HepG2 (cell line): ENCODE data around the gene FCRL5.

Source experiments
- DPF2 ChIP-seq: sonication (generic); formaldehyde crosslinking; IDR thresholded peaks from 2 replicates; pipeline ENCODE4 v1.4.0; 2020; ENCODE audit warnings: mild to moderate bottlenecking, low read depth, missing genetic modification reagents, borderline replicate concordance
- EZH2 ChIP-seq: conservative IDR thresholded peaks from 2 replicates; pipeline ENCODE4 v1.6.1; 2012; ENCODE audit warnings: mild to moderate bottlenecking, low read depth, low read length, moderate library complexity
- POLR2A ChIP-seq, 2 experiments: IDR thresholded peaks; 2 replicates each; pipeline ENCODE4 v1.6.1; 2011; ENCODE audit warnings: low read depth in 2 of 2, low read length in 2 of 2, mild to moderate bottlenecking in 1 of 2, moderate library complexity in 1 of 2; ENCODE audit not compliant: insufficient read depth in 1 of 2
- SMAD3 ChIP-seq: sonication (generic); formaldehyde crosslinking; IDR thresholded peaks from 2 replicates; pipeline ENCODE4 v1.4.0; 2020; ENCODE audit warnings: missing genetic modification reagents
- TF ChIP-seq, protein P1 (sequence below), 2 experiments: fragments of 450-650 bp in 1 of 2; sonication (generic) in 1 of 2; formaldehyde crosslinking; IDR thresholded peaks; 2 replicates each; pipeline versions ENCODE4 v1.5.0 to v1.8.0; 2020 to 2022; ENCODE audit warnings: mild to moderate bottlenecking in 1 of 2, missing genetic modification reagents in 1 of 2
- TF ChIP-seq, protein P2 (sequence below), 2 experiments: IDR thresholded peaks; 2 replicates each; pipeline ENCODE4 v1.6.1; 2011 to 2012; ENCODE audit warnings: low read length in 2 of 2, borderline replicate concordance in 1 of 2, low read depth in 1 of 2, mild to moderate bottlenecking in 1 of 2, moderate library complexity in 1 of 2
- TF ChIP-seq, protein P3 (sequence below): sonication (generic); formaldehyde crosslinking; IDR thresholded peaks from 2 replicates; pipeline ENCODE4 v1.4.0; 2020; ENCODE audit warnings: missing genetic modification reagents, borderline replicate concordance

DNA sequence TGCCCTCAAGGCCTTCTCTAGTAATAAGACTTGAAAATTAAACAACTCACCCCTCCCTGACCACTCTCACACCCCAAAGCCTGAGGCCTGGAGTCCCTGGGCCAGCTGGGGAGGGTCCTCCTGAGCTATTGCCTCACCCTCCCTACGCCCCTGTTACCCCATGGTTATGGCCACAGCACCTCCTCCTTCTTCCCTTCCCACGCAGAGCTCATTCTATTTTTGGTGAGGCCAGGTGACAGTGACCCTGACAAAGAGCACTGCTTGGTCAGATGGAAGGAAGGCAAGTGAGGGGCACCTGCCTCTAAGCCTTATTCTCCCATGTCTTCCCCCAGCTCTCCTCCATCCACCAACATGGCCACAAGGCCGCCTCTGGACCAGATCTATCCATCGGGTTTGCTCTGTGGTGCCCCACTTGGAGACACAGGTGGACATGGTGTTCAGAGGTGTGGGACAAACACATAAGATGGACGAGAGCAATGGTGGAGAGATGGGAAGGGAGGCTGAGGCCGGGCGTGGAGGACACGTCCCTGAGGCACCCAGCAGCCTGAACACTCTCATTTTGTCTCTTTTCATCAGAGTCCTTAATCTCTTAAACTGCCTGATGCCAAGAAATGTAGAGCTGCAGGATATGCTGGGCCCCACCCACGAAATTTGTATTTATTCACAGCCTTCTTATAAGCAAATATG is 42.6 kb downstream of the FCRL5 start:
- TF ChIP-seq, protein P1, sequence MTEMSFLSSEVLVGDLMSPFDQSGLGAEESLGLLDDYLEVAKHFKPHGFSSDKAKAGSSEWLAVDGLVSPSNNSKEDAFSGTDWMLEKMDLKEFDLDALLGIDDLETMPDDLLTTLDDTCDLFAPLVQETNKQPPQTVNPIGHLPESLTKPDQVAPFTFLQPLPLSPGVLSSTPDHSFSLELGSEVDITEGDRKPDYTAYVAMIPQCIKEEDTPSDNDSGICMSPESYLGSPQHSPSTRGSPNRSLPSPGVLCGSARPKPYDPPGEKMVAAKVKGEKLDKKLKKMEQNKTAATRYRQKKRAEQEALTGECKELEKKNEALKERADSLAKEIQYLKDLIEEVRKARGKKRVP (CRISPR knock-in tag; IDR thresholded peaks at IDR 0.05): no peak
- TF ChIP-seq EZH2 (no peak), SMAD3 (CRISPR knock-in tag) (no peak), POLR2A (IDR thresholded peaks at IDR 0.05; ENCODE audit: insufficient read depth in 1 of 2, low read depth in 2 of 2, low read length in 2 of 2) (no peak), DPF2 (no peak)
- TF ChIP-seq, protein P2, sequence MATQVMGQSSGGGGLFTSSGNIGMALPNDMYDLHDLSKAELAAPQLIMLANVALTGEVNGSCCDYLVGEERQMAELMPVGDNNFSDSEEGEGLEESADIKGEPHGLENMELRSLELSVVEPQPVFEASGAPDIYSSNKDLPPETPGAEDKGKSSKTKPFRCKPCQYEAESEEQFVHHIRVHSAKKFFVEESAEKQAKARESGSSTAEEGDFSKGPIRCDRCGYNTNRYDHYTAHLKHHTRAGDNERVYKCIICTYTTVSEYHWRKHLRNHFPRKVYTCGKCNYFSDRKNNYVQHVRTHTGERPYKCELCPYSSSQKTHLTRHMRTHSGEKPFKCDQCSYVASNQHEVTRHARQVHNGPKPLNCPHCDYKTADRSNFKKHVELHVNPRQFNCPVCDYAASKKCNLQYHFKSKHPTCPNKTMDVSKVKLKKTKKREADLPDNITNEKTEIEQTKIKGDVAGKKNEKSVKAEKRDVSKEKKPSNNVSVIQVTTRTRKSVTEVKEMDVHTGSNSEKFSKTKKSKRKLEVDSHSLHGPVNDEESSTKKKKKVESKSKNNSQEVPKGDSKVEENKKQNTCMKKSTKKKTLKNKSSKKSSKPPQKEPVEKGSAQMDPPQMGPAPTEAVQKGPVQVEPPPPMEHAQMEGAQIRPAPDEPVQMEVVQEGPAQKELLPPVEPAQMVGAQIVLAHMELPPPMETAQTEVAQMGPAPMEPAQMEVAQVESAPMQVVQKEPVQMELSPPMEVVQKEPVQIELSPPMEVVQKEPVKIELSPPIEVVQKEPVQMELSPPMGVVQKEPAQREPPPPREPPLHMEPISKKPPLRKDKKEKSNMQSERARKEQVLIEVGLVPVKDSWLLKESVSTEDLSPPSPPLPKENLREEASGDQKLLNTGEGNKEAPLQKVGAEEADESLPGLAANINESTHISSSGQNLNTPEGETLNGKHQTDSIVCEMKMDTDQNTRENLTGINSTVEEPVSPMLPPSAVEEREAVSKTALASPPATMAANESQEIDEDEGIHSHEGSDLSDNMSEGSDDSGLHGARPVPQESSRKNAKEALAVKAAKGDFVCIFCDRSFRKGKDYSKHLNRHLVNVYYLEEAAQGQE (IDR thresholded peaks at IDR 0.05; ENCODE audit: borderline replicate concordance in 1 of 2, low read depth in 1 of 2, low read length in 2 of 2): no peak
- TF ChIP-seq, protein P3, sequence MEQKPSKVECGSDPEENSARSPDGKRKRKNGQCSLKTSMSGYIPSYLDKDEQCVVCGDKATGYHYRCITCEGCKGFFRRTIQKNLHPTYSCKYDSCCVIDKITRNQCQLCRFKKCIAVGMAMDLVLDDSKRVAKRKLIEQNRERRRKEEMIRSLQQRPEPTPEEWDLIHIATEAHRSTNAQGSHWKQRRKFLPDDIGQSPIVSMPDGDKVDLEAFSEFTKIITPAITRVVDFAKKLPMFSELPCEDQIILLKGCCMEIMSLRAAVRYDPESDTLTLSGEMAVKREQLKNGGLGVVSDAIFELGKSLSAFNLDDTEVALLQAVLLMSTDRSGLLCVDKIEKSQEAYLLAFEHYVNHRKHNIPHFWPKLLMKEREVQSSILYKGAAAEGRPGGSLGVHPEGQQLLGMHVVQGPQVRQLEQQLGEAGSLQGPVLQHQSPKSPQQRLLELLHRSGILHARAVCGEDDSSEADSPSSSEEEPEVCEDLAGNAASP (CRISPR knock-in tag): no peak
